H9 (cell line): ENCODE data around the gene RHOH. TPM values are rescaled to one million over a fixed set of nuclear protein-coding genes. Genes with fewer than 3 reads are reported as not detected.

Experiments used
- DNase-seq: peaks from one replicate; pipeline ENCODE4 v3.0.0-alpha.2; 2017
- H2AFZ ChIP-seq: one replicate; pipeline ENCODE4 v1.6.1; 2013; ENCODE audit warnings: mild to moderate bottlenecking, low read length, control low read depth, moderate library complexity
- H2AK5ac ChIP-seq: 2 replicates; pipeline ENCODE4 v1.6.1; 2013; ENCODE audit warnings: low read length, control low read depth, mixed read lengths; ENCODE audit not compliant: insufficient read length
- H2BK120ac ChIP-seq: one replicate; pipeline ENCODE4 v1.6.1; 2013; ENCODE audit warnings: low read depth, mild to moderate bottlenecking, low read length, control low read depth, inconsistent platforms; ENCODE audit not compliant: poor library complexity, severe bottlenecking
- H2BK12ac ChIP-seq: 2 replicates; pipeline ENCODE4 v1.6.1; 2013; ENCODE audit warnings: low read length, control low read depth, mixed read lengths, low read depth; ENCODE audit not compliant: insufficient read length
- H2BK15ac ChIP-seq: 2 replicates; pipeline ENCODE4 v1.6.1; 2013; ENCODE audit warnings: low read depth, low read length, control low read depth
- H2BK20ac ChIP-seq: one replicate; pipeline ENCODE4 v1.6.1; 2013; ENCODE audit warnings: low read depth, mild to moderate bottlenecking, low read length, control low read depth, inconsistent platforms; ENCODE audit not compliant: poor library complexity, severe bottlenecking
- H2BK5ac ChIP-seq: 2 replicates; pipeline ENCODE4 v1.6.1; 2013; ENCODE audit warnings: low read length, control low read depth, mixed read lengths; ENCODE audit not compliant: insufficient read length
- H3K14ac ChIP-seq: 2 replicates; pipeline ENCODE4 v1.6.1; 2013; ENCODE audit warnings: low read length, control low read depth; ENCODE audit not compliant: insufficient read depth
- H3K18ac ChIP-seq: 2 replicates; pipeline ENCODE4 v1.6.1; 2013; ENCODE audit warnings: low read depth, mild to moderate bottlenecking, mixed read lengths, low read length, control low read depth; ENCODE audit not compliant: insufficient read length
- H3K23ac ChIP-seq: 2 replicates; pipeline ENCODE4 v1.6.1; 2013; ENCODE audit warnings: low read length, control low read depth, mixed read lengths, low read depth; ENCODE audit not compliant: insufficient read length
- H3K23me2 ChIP-seq: 2 replicates; pipeline ENCODE4 v1.6.1; 2013; ENCODE audit warnings: low read depth, mild to moderate bottlenecking, mixed read lengths, low read length, control low read depth; ENCODE audit not compliant: insufficient read length, poor library complexity, severe bottlenecking
- H3K27ac ChIP-seq: 2 replicates; pipeline ENCODE4 v1.5.1; 2013; ENCODE audit warnings: low read length, control low read depth, mixed read lengths, low read depth; ENCODE audit not compliant: insufficient read length
- H3K27me3 ChIP-seq: 2 replicates; pipeline ENCODE4 v1.6.1; 2013; ENCODE audit warnings: low read length, control low read depth, inconsistent platforms; ENCODE audit not compliant: insufficient read depth
- H3K4ac ChIP-seq: 2 replicates; pipeline ENCODE4 v1.6.1; 2013; ENCODE audit warnings: low read depth, mild to moderate bottlenecking, control low read depth, inconsistent platforms, low read length, moderate library complexity
- H3K4me1 ChIP-seq: 2 replicates; pipeline ENCODE4 v1.6.1; 2013; ENCODE audit warnings: low read length, control low read depth, inconsistent platforms; ENCODE audit not compliant: insufficient read depth
- H3K4me2 ChIP-seq: 2 replicates; pipeline ENCODE4 v1.6.1; 2013; ENCODE audit warnings: low read length, control low read depth, mixed read lengths; ENCODE audit not compliant: insufficient read length, insufficient read depth
- H3K56ac ChIP-seq: 2 replicates; pipeline ENCODE4 v1.6.1; 2013; ENCODE audit warnings: low read depth, mild to moderate bottlenecking, mixed read lengths, low read length, control low read depth; ENCODE audit not compliant: insufficient read length
- H3K79me1 ChIP-seq: 2 replicates; pipeline ENCODE4 v1.6.1; 2013; ENCODE audit warnings: low read depth, mild to moderate bottlenecking, moderate library complexity, low read length, control low read depth, inconsistent platforms; ENCODE audit not compliant: insufficient read depth, poor library complexity, severe bottlenecking
- H3K79me2 ChIP-seq: 2 replicates; pipeline ENCODE4 v1.6.1; 2013; ENCODE audit warnings: low read length, control low read depth, inconsistent platforms; ENCODE audit not compliant: insufficient read depth
- H3K9ac ChIP-seq: 2 replicates; pipeline ENCODE4 v1.6.1; 2013; ENCODE audit warnings: low read length, control low read depth, mixed read lengths; ENCODE audit not compliant: insufficient read length; ENCODE audit errors: extremely low read depth
- H3K9me3 ChIP-seq: one replicate; pipeline ENCODE4 v1.6.1; 2013; ENCODE audit warnings: low read depth, low read length, inconsistent platforms; ENCODE audit not compliant: control insufficient read depth
- H3T11ph ChIP-seq: one replicate; pipeline ENCODE4 v1.6.1; 2013; ENCODE audit warnings: mild to moderate bottlenecking, low read length, control low read depth, inconsistent platforms
- H4K20me1 ChIP-seq: one replicate; pipeline ENCODE4 v1.6.1; 2013; ENCODE audit not compliant: control insufficient read depth, insufficient read length, insufficient read depth
- H4K5ac ChIP-seq: 2 replicates; pipeline ENCODE4 v1.6.1; 2013; ENCODE audit warnings: low read depth, mild to moderate bottlenecking, mixed read lengths, low read length, control low read depth; ENCODE audit not compliant: insufficient read length
- H4K8ac ChIP-seq: replicated peaks from 2 replicates; pipeline ENCODE4 v1.6.1; 2013; ENCODE audit warnings: low read length, control low read depth, mixed read lengths, low read depth; ENCODE audit not compliant: insufficient read length
- H4K91ac ChIP-seq: 2 replicates; pipeline ENCODE4 v1.6.1; 2013; ENCODE audit warnings: low read depth, mild to moderate bottlenecking, moderate library complexity, mixed read lengths, low read length, control low read depth; ENCODE audit not compliant: insufficient read length
- H3K27ac Mint-ChIP-seq, 3 experiments: 2 replicates in 2 of 3; 3 replicates in 1 of 3; pipeline ENCODE4 v1.8.0; 2020 to 2021; ENCODE audit warnings: mixed read lengths in 3 of 3, mild to moderate bottlenecking in 1 of 3, moderate library complexity in 1 of 3
- H3K27me3 Mint-ChIP-seq: 2 replicates; pipeline ENCODE4 v1.8.0; 2021; ENCODE audit warnings: low read depth, mild to moderate bottlenecking, moderate library complexity, mixed read lengths
- H3K36me3 Mint-ChIP-seq, 3 experiments: 2 replicates in 2 of 3; 3 replicates in 1 of 3; pipeline ENCODE4 v1.8.0; 2020 to 2021; ENCODE audit warnings: low read depth in 3 of 3, mixed read lengths in 3 of 3; ENCODE audit not compliant: insufficient read depth in 1 of 3
- H3K4me1 Mint-ChIP-seq, 2 experiments: 2 replicates each; pipeline ENCODE4 v1.8.0; 2020; ENCODE audit warnings: mixed read lengths in 2 of 2
- H3K4me3 Mint-ChIP-seq, 2 experiments: 2 replicates in 1 of 2; 3 replicates in 1 of 2; pipeline ENCODE4 v1.8.0; 2020 to 2021; ENCODE audit warnings: mild to moderate bottlenecking in 2 of 2, mixed read lengths in 2 of 2, moderate library complexity in 1 of 2
- H3K9me3 Mint-ChIP-seq, 2 experiments: 2 replicates in 1 of 2; 3 replicates in 1 of 2; pipeline ENCODE4 v1.8.0; 2020; ENCODE audit warnings: mild to moderate bottlenecking in 2 of 2, mixed read lengths in 2 of 2, moderate library complexity in 1 of 2
- CTCF ChIP-seq: fragments of 200-600 bp; sonication (generic); conservative IDR thresholded peaks from 3 replicates; pipeline ENCODE4 v1.8.0; 2021; ENCODE audit warnings: antibody characterized with exemption, mild to moderate bottlenecking
- WGBS: extraction: QIAGEN DNeasy Blood & Tissue Kit; methylation state at CpG from one replicate; pipeline ENCODE4 v1.1.7; 2013; ENCODE audit warnings: missing lambda C conversion rate, low lambda C conversion rate, mixed read lengths; ENCODE audit not compliant: insufficient read length; ENCODE audit errors: extremely low coverage; 5-methylcytosine and 5-hydroxymethylcytosine counted together
- total RNA-seq: library from RNA; stranded (reverse); gene quantifications from 2 replicates; pipeline ENCODE4 v1.2.1, GENCODE V29; 2021

The RHOH gene
- total RNA-seq, 1 experiment from 2014 or later, result 7.1 TPM

DNA sequence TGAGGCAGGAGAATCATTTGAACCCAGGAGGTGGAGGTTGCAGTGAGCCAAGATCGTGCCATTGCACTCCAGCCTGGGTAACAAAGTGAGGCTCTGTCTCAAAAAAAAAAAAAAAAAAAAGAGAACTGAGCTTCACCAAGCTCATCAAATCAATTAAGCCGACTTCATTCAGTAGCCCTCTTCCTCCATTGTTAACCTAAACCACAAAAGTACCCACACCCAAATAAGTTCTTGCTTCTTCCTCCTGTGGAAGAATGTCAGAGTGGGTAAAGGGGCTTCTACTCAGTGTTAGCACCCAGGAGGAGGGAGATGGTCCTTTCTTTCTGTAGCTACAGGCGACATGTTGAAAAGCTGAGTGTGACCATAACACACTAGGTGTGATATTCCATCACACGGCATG is 79.7 kb downstream of the RHOH start:
- Mint-ChIP-seq H3K4me3 (no peak overlapping the region), H3K4me1 (peaks cover 3 to 9% of the 10 kb centered on the region in 2 experiments; a peak in 3 of 4 replicates), H3K27ac (no peak overlapping the region), H3K36me3 (no peaks in the 10 kb centered on the region; a peak in 1 of 7 replicates), H3K27me3 (no peaks in the 10 kb centered on the region), H3K9me3 (no peaks in the 10 kb centered on the region)
- DNase-seq, result no peak
- Histone ChIP-seq H3K4ac (no peak overlapping the region), H3K9me3 (no peaks in the 10 kb centered on the region), H2BK12ac (no peak overlapping the region), H4K8ac (no peak overlapping the region), H3K9ac (no peak overlapping the region), H3K56ac (no peak overlapping the region), H2BK15ac (no peak overlapping the region), H4K5ac (no peak overlapping the region), H3K14ac (no peak overlapping the region), H3K79me1 (no peaks in the 10 kb centered on the region), H2AK5ac (no peak overlapping the region), H2BK120ac (no peak overlapping the region), H4K91ac (no peak overlapping the region), H3K27ac (no peak overlapping the region), H3K4me2 (no peak overlapping the region), H3K18ac (no peak overlapping the region), H3K79me2 (no peaks in the 10 kb centered on the region), H2BK5ac (no peak overlapping the region), H2BK20ac (no peak overlapping the region), H3K23ac (no peak overlapping the region), H3K27me3 (no peaks in the 10 kb centered on the region), H3T11ph (no peak overlapping the region), H2AFZ (no peak overlapping the region), H3K4me1 (no peaks in the 10 kb centered on the region), H4K20me1 (no peaks in the 10 kb centered on the region), H3K23me2 (no peaks in the 10 kb centered on the region)
- no CpG with 5 or more reads among the region's 4 CpGs for WGBS
- TF ChIP-seq CTCF, result no peak
